GM12864 (cell line): ENCODE data around the gene PGM5.
A peak's percentile ranks its signal among the peaks of the same experiment; 100 is the strongest.

Experiments
- DNase-seq: peaks from one replicate; pipeline ENCODE4 v3.0.0-alpha.2; 2011; ENCODE audit warnings: low read depth
- H3K4me3 ChIP-seq: 2 replicates; pipeline ENCODE4 v1.5.1; 2011; ENCODE audit warnings: mild to moderate bottlenecking, low read depth, low read length, control low read depth
- CTCF ChIP-seq: IDR thresholded peaks from 2 replicates; pipeline ENCODE4 v1.5.1; 2011; ENCODE audit warnings: low read depth, mild to moderate bottlenecking, moderate library complexity, low read length, control low read depth, inconsistent platforms; ENCODE audit errors: missing control alignments

PGM5 gene

DNA sequence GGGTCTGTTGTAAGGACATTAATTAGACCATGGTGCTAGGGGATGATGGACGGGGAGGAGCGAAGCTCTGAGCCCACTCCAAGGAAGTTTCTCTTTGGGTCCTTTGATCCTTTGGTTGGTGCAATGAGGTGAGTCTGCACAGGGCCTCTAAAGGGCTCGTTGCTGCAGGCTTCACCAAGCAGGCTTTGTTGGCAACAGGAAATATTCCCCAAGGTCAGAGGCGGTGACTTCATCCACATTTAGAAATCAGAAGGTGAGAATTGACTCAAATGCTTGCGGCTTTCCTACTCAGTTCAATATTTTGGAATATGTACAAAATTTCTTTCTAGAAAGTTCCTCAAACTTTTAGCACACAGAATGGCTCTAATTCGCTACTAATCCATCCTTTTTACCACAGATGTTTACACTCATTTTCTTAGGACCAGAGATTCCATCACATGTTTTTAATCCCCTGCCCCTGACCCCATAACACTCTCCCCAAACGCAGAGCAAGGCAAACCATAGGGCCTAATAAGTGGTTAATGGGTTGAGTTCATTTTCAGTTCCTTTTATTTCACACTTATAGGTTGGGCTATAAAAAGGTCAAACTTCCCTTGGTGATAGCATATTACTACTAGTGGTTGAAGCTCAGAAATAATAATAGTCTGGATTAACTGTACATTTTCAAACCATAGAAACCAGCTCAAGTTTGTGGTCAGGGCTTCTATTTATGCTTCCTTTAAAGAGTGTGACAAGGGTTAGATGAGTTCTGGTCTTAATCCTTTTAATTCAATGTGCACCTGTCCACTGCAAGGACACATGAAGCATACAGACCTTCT lies 221.6 kb downstream of the PGM5 start:
- no peak for TF ChIP-seq CTCF
- H3K4me3 ChIP-seq: no peak overlapping the region
- peak; percentile 49 for DNase-seq
